RWPE1 (cell line): ENCODE measurements around the gene CALCR.
"Not testable (repeated sequence)": the region's sequence is repeated elsewhere in the genome, so short reads cannot be mapped to it uniquely, and the experiment has no call there.

Experiments
- CTCF ChIA-PET: fragments of 350-600 bp; sonication (Branson Sonifier 250); formaldehyde crosslinking; extraction: SDS; loops from one replicate; lab custom pipeline; 2021; lab: Yijun Ruan, JAX
- POLR2A ChIA-PET: fragments of 400-600 bp; formaldehyde crosslinking; extraction: SDS; loops from one replicate; lab custom pipeline; 2020; ENCODE audit warnings: antibody characterized with exemption; ENCODE audit not compliant: low non-redundant PET; lab: Yijun Ruan, JAX
- DNase-seq: peaks from one replicate; pipeline ENCODE4 v3.0.0; 2012; ENCODE audit warnings: low spot score
- H3K27ac ChIP-seq: fragments of 450-650 bp; 2 replicates; pipeline ENCODE4 v1.5.1; 2017
- CTCF ChIP-seq: fragments of 450-650 bp; conservative IDR thresholded peaks from 2 replicates; pipeline ENCODE4 v1.5.1; 2017; ENCODE audit warnings: low read depth, mild to moderate bottlenecking

CALCR gene

GRCh38 chr7:93516834-93517233 is 57.7 kb downstream of the CALCR start:
- no peak for TF ChIP-seq CTCF
- ChIA-PET POLR2A (no interaction called here), CTCF (interaction anchor here (0.6 kb wide), 1 partner anchor 227 kb away, joined by 3 read pairs; no protein-coding TSS in a partner anchor)
- no peak for DNase-seq
- no peak overlapping the region for H3K27ac ChIP-seq

- peak; percentile 3 for DNase-seq
- POLR2A ChIA-PET, result no interaction called here
- CTCF ChIA-PET, result no interaction called here
- no peak overlapping the region for H3K27ac ChIP-seq
- no peak for TF ChIP-seq CTCF
These were observed 59.4 kb downstream of the CALCR start for GRCh38 chr7:93515144-93515543.

GRCh38 chr7:93509303-93509702 is 65.2 kb downstream of the CALCR start:
- CTCF ChIA-PET, result interaction anchor here (0.6 kb wide), 1 partner anchor 97 kb away, joined by 3 read pairs; no protein-coding TSS in a partner anchor
- POLR2A ChIA-PET, result no interaction called here
- no peak for DNase-seq
- TF ChIP-seq CTCF, result no peak
- no peak overlapping the region for H3K27ac ChIP-seq

GRCh38 chr7:93503088-93503487 is 71.4 kb downstream of the CALCR start:
- no peak for DNase-seq
- POLR2A ChIA-PET, result no interaction called here
- CTCF ChIA-PET, result no interaction called here
- no peak for TF ChIP-seq CTCF
- no peak overlapping the region for H3K27ac ChIP-seq

- DNase-seq, POLR2A ChIA-PET, CTCF ChIA-PET, H3K27ac ChIP-seq: not testable (repeated sequence)
These were observed 82.7 kb downstream of the CALCR start for GRCh38 chr7:93491860-93492259.

GRCh38 chr7:93476491-93477344 is 97.8 kb downstream of the CALCR start:
- ChIA-PET POLR2A (no interaction called here), CTCF (no interaction called here)
- no peak overlapping the region for H3K27ac ChIP-seq
- no peak for DNase-seq
- TF ChIP-seq CTCF, result no peak

- no peak overlapping the region for H3K27ac ChIP-seq
- no peak for TF ChIP-seq CTCF
- CTCF ChIA-PET, result no interaction called here
- DNase-seq, result no peak
- POLR2A ChIA-PET, result no interaction called here
These were observed 98.7 kb downstream of the CALCR start for GRCh38 chr7:93475811-93476210.
